Gastrocnemius medialis (tissue), 4 donors: ENCODE measurements around the gene SLC1A3. TPM values are rescaled to one million over a fixed set of nuclear protein-coding genes. Genes with fewer than 3 reads are reported as not detected.

Source experiments
- ATAC-seq, 2 donors: fragments of 150-250 bp; one replicate each; pipeline ENCODE4 v1.9.1; 2016
- DNase-seq, 2 donors: peaks; one replicate each; pipeline ENCODE4 v3.0.0-alpha.2; 2019
- H3K27ac ChIP-seq, 4 donors: fragments of 200-600 bp; sonication (generic); 1 replicate in 1 of 4; 2 replicates in 3 of 4; pipeline ENCODE4 v1.5.1; 2016 to 2018; ENCODE audit warnings: mild to moderate bottlenecking in 2 of 4, moderate library complexity in 1 of 4
- H3K27me3 ChIP-seq, 3 donors: fragments of 200-600 bp; sonication (generic) in 2 of 3; 1 replicate in 1 of 3; 2 replicates in 2 of 3; pipeline versions ENCODE4 v1.5.1 to v1.6.0; 2016 to 2019; ENCODE audit warnings: mild to moderate bottlenecking in 1 of 3, moderate library complexity in 1 of 3
- H3K36me3 ChIP-seq, 2 donors: fragments of 200-600 bp; sonication (generic) in 1 of 2; one replicate each; pipeline ENCODE4 v1.5.1; 2017 to 2018
- H3K4me1 ChIP-seq, 2 donors: fragments of 200-600 bp; sonication (generic) in 1 of 2; one replicate each; pipeline ENCODE4 v1.5.1; 2016 to 2017; ENCODE audit warnings: mild to moderate bottlenecking in 2 of 2
- H3K4me3 ChIP-seq, 4 donors: fragments of 200-600 bp; sonication (generic) in 3 of 4; 1 replicate in 1 of 4; 2 replicates in 3 of 4; pipeline ENCODE4 v1.5.1; 2016 to 2019; ENCODE audit warnings: mild to moderate bottlenecking in 2 of 4
- H3K9me3 ChIP-seq, 3 donors: fragments of 200-600 bp; sonication (generic) in 2 of 3; 1 replicate in 1 of 3; 2 replicates in 2 of 3; pipeline ENCODE4 v1.5.1; 2016 to 2019
- CTCF ChIP-seq, 5 experiments: fragments of 450-650 bp in 3 of 5; fragments of 200-600 bp in 2 of 5; sonication (generic) in 2 of 5; IDR thresholded peaks in 4 of 5; conservative IDR thresholded peaks in 1 of 5; 1 replicate in 4 of 5; 2 replicates in 1 of 5; pipeline ENCODE4 v1.5.1; 2016 to 2019; ENCODE audit warnings: antibody characterized with exemption in 5 of 5, mild to moderate bottlenecking in 3 of 5, moderate library complexity in 3 of 5
- POLR2A ChIP-seq, 2 donors: fragments of 450-650 bp; IDR thresholded peaks; one replicate each; pipeline ENCODE4 v1.6.1; 2017; ENCODE audit warnings: antibody characterized with exemption in 2 of 2, mild to moderate bottlenecking in 2 of 2, moderate library complexity in 2 of 2
- in situ Hi-C, 4 donors: fragments of 200-750 bp; cut with MboI; loops; one replicate each; pipeline versions ENCODE4 v1.15.0 to v1.8.0; 2017; ENCODE audit warnings: low sequenced_read_pairs in 4 of 4
- intact Hi-C: fragments of 100-400 bp; cut with DNase I; formaldehyde crosslinking; loops from one replicate; pipeline ENCODE4 v1.15.1; 2023; ENCODE audit warnings: low total_unique reads
- total RNA-seq, 4 donors: library from RNA; depleted of rRNA; stranded (reverse); fragments of >200 nt; gene quantifications; one replicate each; pipeline versions ENCODE4 v1.1.0 to v1.2.3, GENCODE V29; 2016

SLC1A3 gene
- total RNA-seq, 4 donors from 2014 or later, result 5.3 to 69.4 (median 17.4) TPM

GRCh38 chr5:36734422-36734821 is 128.0 kb downstream of the SLC1A3 start:
- TF ChIP-seq POLR2A (IDR thresholded peaks at IDR 0.05) (no peak), CTCF (IDR thresholded peaks at IDR 0.05 in 4 of 5, conservative IDR thresholded peaks at IDR 0.05 in 1 of 5) (no peak)
- no peak for ATAC-seq
- Histone ChIP-seq H3K27ac (no peak overlapping the region), H3K36me3 (no peaks in the 10 kb centered on the region), H3K27me3 (peaks cover 0 to 7% (median 0%) of the 10 kb centered on the region in 3 donors), H3K4me3 (no peak overlapping the region), H3K9me3 (no peaks in the 10 kb centered on the region), H3K4me1 (peaks cover 0 to 1% of the 10 kb centered on the region in 2 donors)
- intact Hi-C loops, result no loop called here
- in situ Hi-C loops, result loop anchor here (10.0 to 25.0 kb wide), 4 partner anchors 128 to 278 kb away; no protein-coding TSS in a partner anchor
- DNase-seq, result no peak

GRCh38 chr5:36735891-36736290 is 129.5 kb downstream of the SLC1A3 start:
- Histone ChIP-seq H3K4me1 (no peaks in the 10 kb centered on the region), H3K36me3 (no peaks in the 10 kb centered on the region), H3K4me3 (no peak overlapping the region), H3K27ac (no peak overlapping the region), H3K9me3 (no peaks in the 10 kb centered on the region), H3K27me3 (peaks cover 0 to 7% (median 0%) of the 10 kb centered on the region in 3 donors)
- no peak for ATAC-seq
- in situ Hi-C loops, result loop anchor here (10.0 to 25.0 kb wide), 4 partner anchors 126 to 276 kb away; no protein-coding TSS in a partner anchor
- DNase-seq, result no peak
- TF ChIP-seq CTCF (IDR thresholded peaks at IDR 0.05 in 4 of 5, conservative IDR thresholded peaks at IDR 0.05 in 1 of 5), result no peak
- TF ChIP-seq POLR2A (IDR thresholded peaks at IDR 0.05), result no peak
- intact Hi-C loops, result no loop called here
